ENCODE measurements around the gene DNM3.

The DNM3 gene

DNA sequence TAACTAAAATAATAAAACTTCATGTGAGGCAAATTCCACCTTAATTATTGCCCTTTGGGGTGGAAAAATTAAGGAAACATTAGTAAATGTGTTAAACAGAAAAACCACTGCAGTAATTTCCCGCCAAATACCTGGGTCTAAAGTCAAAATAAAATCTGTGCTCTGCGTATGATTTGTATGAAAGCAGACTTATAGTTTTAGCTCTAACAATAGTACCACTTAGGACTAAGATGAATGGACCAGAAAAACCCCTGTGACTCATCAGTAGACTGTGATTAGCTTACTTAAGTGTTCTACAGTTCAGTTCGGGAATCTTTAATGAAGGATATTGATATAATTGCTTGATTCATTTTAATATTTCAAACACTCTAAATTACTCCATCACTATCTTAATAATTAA, 555.9 kb downstream of the DNM3 start:
- DNase-seq (ENCODE audit: low read depth) = peak; percentile 82

DNA sequence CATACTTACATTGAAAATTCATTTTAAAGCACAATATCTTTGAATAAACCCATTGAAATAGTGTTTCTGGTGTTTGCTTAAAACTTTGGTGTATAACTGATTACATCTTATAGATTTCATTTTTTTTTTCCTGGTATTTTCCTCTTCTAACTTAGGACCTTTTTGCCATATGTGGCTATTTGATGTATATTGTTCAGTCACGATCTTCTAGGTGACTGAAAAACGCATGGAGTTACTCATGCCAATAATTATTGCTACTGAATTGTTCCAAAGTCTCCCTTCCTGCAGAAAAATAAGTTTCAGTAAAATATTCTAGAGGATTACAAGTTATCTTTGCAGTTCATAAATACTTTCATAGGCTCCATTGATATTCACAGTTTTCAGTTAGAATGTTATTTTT, 556.3 kb downstream of the DNM3 start:
- DNase-seq (ENCODE audit: low read depth) = no peak

DNA sequence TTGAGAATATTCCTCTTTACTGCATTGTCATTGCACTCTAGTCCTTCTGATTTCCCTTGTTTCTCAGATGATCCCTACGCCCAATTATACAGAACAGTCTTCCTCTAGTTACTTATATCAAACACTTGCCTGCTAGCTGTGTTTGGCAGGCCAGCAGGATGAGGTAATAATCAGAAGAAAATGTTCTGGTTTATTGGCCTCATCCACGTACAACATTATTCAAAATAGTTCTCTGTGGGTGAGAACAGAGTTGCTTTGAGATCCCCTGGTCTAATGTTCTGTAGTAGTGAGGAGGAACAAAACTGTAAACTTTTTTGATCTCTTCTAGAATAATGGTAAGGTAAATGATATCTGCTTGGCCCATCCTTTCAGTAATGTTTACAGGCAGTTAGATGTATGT, 556.9 kb downstream of the DNM3 start:
- peak; percentile 33 for DNase-seq (ENCODE audit: low read depth)

DNA sequence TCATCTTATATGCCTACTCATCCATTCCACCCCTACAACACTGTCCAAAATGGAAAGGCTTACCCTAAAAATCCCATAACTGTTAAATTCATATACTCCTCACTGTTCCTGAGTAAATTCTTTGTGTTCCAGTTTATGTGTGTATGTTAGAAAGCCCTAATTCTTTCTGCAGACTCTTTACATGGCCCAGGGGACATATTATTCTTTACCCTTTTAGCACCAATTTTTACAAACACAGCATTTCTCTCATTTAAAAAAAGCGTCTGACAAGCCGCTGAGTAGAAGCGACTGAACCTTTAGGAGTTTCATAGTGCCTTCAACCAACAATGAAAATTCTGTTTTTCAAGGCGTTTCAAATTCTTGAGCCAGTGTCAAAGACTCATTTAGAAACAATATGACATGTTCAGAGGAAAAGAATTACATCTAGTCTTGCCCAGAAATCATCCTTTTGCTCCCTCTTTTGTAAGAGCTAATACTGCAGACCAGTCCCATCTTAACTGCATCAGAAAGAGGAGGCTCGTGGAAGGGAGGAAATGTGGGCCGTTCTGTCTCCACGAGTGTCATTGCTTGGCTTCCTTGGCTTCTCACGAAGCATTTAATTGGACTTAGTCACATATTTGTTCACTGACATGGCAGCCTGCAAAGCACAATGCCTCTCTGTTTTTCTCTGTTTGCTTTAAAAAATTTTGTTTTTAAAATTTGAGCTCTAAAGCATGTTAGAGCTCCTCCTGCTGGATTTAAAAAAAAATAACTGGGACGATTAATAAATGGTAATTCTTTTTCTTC, 557.9 kb downstream of the DNM3 start:
- peak; percentile 92 for DNase-seq (ENCODE audit: low read depth)

DNA sequence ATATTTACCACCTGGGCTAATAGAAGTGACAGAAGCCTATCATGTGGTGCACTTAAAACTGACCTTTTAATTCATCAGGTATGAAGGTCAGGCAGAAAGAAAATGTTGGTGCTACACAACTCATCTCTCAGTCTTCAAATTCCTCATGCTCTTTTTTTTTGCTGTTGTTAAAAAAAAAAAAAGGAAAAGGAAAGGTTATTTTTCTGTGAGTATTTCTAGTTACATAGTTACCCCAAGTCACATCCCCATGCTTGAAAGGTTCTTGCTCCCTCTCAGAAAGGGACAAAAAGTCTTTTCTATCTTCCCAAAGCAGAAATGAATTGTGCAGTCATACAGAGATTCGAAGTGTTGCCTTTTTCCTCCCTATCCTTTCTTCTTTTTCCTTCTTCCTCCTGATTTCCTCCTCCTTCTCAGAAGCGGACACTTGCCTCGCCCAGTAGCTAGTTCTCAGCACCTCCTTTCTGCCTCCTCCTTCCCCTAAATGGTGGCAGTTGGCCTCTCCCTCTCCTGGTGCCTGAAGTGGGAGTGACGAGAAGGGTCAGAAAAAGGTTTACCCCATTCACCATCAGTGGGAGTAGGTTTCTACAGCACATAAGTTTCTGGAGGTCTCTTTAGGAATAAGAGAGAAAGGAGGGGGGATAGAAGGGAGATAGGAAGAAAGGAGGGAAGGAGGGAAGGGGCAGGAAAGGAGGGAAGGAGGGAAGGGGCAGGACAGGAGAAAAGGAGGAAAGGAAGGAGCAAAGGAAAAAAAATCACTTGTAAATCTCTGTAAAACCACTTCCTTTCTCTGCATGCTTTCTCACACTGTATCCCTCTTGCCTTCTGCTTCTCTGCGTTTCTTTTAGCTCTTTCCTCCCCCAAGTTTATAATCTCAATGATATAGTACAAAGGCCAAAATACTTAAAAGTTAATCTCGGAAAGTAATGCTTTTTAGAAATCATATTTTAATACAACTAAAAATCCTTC, 558.7 kb downstream of the DNM3 start:
- no peak for DNase-seq (ENCODE audit: low read depth)

DNA sequence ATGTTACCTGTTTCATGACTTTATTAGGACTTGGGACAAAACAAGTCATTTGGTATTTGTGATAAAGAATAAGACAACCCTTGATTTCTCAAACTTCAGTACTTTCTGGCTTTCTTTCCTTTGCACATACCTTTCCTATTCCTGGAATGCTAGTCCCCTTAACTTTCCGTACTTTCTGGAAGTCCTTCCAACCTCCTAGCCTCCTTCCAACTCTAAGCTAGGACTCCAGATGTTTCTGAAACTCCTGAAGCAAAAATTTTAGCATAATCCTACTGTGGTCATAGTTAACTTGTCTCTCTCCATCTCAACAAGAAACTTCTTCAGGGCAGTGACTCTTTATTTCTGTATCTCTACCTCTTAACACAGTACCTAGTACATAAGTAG, 559.4 kb downstream of the DNM3 start:
- no peak for DNase-seq (ENCODE audit: low read depth)

DNA sequence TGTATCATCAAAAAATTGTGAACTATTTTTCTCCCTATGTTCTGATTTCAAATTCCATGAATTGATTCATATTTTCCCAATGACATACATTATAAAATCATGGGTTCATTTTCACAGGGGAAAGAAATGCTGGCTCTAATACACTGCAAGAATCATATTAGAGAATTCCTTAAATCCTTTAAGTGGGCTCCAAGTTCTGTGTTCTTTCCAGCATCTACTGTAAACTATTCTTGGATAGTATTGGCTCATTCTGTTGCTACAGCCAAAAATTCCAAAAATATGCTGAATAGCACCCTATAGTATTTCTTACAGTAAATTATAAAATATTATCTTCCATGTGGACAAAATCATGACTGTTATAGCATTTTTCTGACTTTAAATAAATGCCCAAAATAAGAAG, 560.2 kb downstream of the DNM3 start:
- no peak for DNase-seq (ENCODE audit: low read depth)

DNA sequence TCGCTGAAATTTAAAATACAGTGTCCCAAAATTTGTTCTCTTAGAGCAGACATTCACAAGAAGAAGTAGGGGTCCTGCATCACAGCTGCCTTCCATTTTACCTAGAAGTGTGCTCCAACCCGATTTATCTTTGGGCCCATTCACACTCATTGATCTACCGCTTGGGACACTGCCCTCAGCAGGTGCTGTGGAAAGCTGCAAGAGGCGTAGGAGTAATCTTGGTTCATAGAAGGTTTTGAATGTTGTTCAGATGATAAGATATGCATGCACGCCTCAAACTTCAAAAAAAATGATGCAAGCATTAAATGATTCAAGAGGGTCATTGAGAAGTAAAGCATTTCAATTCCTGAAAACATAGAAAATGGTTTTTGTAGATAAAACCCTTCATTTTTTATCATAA, 560.6 kb downstream of the DNM3 start:
- peak; percentile 47 for DNase-seq (ENCODE audit: low read depth)

DNA sequence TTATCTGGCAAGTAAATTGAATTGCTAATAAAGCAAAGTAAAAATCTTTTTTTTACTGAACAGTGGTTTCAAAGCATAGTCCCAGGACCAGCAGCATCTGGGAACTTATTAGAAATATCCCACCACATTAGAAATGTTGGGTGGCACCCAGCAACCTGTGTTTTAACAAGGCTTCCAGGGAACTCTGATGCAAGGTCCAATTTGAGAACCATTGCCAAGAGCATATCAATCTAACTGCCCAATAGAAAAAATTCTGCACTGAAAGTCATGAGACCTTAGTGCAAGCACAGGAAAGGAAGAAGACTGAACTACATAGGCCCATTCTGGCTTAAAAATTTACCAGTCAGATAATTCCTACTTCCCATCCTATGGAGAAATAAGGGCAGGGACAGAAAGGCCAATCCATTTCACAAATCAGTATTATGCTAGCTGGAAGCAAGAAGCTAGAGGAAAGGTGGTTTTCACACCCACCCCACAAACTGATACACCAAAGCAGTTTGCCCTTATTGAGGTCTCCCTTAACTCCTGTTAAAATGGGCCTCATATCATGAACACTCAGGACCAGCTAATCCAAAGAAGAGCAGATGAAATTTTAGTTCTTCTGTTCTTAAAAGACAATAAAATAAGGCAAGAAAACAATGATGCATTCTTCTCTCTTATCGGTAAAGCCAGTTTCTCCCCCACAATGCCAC, 561.7 kb downstream of the DNM3 start:
- no peak for DNase-seq (ENCODE audit: low read depth)

DNA sequence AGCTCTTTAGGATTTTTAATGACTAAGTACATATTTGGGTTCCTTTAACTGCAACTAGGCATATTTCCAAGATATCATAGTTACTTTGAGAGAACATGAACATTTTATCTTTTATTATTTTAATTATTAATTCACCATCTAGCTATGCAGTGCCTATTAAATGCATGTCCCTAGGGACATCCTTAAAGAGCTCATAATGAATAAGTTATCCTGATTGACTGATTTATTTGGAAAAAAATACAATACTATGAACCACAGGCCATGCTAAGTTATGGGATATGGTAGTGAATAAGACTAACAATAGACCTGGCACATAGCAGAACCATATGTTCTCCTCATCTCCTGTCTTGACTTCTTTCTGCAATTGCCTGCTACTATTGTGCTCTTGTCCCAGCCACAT, 562.8 kb downstream of the DNM3 start:
- DNase-seq (ENCODE audit: low read depth) = no peak

DNA sequence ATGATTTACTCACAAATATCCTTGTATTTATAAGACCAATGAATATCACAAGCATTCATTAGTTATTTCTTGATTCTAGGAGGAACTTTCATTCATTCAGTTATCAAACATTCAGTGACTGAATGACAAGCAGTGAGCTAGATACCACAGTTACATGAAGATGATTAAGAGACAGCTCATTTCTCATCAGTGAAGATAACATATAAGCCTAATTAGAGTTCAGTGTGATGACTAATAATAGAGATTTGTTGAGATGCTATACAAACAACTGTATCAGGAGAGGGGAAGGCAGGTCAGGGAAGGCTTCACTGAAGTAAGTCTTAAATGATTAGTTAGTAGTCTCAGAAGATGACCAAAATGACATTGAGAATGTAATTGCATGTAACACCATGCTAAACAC, 564.6 kb downstream of the DNM3 start:
- DNase-seq (ENCODE audit: low read depth) = peak; percentile 34

DNA sequence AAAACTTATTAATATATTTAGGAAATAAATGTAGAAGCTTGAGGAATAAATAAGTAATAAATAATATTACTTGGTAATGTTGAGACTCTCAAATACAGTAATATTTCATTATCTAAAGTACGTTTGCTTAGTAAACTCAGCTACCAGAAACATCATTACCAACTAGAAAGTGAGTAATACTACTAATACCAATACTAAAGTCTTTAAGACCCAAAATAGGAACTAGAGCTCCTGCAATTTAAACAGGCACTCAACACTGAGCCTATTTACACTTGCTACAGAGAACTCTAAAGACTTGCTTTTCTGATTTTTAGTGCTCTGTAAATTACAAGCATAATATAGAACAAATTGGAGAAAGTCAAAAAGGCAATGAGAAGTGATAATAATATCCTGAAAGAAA, 565.7 kb downstream of the DNM3 start:
- no peak for DNase-seq (ENCODE audit: low read depth)

DNA sequence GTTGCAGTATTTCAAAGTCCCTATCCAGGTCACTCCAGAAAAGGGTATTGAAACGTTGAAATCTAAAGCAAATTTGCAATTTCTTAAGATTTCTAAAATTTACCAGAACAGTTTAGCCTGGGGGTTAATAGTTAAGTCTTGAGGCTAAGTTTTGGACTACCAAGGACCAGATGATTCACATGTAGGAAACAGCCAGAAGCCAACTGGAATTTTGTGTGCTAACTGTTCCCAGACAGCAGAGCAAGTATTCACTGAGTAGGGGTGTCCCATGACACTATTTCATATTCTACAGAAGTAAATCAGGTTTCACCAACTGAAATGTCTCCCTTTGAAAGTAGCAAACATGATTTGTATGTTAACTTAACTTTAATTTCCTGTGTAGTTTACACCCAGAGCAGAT, 567.7 kb downstream of the DNM3 start:
- peak; percentile 36 for DNase-seq (ENCODE audit: low read depth)

DNA sequence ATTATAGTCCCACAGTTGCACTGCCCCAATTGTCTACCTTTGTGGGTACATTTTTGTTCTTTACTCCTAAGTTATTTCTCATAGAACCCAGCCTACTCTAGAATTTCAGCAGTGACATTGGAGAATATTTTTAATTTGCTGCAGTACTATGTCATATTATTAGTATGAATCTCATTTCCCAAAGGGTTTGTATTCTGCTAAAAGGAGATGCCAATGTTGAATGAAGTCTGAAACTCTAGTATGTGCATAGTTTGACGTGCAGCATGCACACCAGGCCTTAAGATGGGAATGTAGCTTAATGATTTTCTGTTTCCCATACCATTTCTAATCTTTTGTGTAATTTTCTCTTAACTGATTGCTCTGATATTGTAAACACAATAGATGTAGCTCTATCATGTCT, 568.7 kb downstream of the DNM3 start:
- DNase-seq (ENCODE audit: low read depth) = no peak

DNA sequence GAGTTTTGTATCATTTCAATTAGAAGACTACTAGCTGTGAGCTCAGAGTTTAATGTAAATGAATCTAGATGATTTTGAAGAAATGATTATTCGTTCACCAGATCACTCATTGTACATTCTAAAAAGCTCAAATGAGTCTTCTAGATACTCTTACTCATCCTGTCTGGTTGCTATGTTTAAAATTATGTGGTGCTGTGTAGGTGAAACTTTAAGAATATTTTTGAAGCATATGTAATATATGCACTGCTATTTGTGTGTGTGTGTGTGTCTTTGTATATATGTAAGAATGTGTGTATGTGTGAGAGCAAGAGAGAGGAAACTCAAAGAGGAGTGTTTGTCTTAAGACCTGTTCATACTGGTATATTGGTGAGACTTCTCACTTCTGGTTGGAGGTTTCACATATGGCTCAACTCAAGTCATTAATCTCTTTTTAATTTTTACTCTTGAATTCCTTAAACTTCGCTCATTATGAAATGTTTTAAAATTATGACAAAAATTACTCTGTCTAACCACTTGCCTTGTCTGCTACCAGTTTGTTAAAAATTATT, 570.6 kb downstream of the DNM3 start:
- no peak for DNase-seq (ENCODE audit: low read depth)

DNA sequence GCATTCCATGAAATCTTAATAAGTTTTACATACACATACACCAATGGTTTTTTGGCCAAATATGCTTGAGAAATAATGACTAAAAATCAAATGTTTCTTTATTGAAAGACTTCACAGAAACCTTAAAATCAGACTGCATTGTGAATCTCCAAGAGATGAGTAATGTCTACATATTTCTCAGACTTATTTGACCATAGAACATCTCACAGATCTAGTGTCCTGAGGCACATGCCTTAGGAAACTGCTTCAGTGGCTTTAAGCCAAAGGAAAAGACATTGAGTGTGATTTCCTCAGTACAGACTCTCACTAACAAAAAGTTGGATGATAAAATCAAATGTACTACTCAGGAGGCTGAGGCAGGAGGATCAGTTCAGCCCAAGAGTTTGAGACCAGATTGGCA, 573.0 kb downstream of the DNM3 start:
- DNase-seq (ENCODE audit: low read depth) = peak; percentile 49

DNA sequence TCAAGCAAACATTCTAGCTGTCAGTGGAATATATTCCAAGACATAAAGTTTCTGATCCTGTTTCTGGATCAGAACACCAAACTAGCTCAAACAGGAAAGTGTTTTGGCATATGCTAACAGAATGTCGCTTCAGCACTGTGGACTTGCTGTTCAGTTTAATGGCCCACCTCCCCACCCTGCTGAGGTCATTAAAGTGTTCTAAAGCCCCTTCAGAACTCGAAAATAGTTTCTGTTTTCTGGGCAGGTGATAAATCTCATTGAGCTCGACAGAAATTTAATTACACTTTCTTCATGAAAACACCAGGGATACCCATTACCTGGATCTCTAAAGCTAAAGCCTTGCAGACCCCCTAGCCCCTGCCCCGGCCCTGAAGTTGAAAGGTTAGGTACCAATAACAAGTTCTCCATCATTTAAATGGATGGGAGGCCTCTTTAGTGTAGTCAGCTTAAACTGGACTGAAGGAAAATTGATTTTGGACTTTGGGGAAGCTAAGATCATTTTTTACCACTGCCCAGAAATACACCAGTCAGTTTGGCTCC, 575.3 kb downstream of the DNM3 start:
- no peak for DNase-seq (ENCODE audit: low read depth)

DNA sequence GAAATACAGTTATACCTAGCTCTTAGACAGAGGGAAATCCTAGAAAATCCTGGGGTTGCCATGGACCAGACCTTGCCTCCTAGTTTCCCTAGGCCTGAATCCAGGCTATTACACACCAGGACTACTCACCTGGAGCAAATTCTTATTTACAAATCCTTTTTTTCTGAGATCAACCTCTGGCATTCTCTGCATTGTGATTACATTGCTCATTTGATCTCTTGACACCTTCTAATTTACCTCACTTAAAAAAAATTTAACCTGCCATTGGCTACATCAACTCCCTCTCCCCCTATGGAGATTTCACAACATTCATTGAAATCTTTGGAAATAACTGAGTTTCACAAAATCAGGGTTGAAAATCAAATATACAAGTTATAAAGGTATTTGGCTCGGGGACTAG, 576.3 kb downstream of the DNM3 start:
- DNase-seq (ENCODE audit: low read depth) = no peak

DNA sequence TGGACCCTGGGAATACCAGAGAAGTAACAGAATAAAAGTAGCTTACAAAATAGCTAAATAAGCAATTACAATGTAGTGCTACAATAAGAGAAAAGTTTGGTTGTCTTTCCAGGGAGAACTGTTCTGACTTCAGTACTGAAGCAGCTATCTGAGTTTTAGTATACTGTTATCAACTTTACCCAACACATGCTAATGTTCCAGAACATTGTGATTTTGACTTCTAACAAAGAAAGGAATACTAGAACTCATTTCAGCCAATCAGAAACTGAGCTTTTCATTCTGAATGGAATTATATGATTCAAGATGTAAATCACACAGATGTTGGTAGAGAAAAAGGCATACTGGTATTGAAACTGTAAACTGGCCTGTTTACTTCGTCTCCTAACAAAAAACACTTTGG, 579.1 kb downstream of the DNM3 start, which contains the start of gene C1orf105:
TSS of gene C1orf105 (plus strand) at position 301 of the 400 bp plus-strand sequence. CDS start 201 bp downstream, outside the sequence.
- DNase-seq (ENCODE audit: low read depth) = no peak

DNA sequence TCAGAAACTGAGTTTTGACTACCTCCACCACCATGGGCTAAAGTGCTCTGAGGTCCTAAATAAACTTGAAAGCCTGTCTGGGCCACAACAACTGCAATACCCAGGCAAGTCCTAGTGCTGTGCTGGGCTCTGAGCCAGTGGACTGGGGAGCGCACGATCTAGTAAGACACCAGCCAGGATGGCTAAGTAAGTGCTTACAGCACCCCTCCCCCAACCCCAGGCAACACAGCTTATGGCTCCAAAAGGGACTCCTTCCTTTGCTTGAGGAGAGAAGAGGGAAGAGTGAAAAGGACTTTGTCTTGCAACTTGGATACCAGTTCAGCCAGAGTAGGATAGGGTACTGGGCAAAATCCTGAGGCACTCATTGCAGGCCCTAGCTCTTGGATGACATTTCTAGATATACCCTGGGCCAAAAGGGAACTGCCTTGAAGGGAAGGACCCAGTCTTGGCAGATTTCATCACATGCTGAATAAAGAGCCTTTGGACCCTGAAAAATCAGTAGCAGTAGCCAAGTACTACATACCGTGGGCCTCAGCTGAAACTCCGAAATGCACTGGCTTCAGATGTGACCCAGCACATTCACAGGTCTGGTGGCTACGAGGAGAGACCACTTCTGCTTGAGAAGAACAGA, 580.8 kb downstream of the DNM3 start:
- DNase-seq (ENCODE audit: low read depth) = no peak

DNA sequence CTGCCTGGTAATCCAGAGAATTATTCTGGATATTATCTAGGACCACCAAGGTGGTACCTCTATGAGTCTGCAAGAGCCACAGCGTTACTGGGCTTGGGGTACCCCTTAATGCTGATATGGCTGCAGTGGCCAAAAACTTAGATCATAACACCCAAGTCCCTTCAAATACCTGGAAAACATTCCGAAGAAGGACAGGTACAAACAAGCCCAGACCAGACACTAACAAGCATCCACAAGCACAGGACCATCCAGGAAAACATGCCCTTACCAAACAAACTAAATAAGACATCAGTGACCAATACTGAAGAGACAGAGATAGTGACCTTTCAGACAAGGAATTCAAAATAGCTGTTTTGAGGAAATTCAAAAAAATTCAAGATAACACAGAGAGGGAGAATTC, 582.0 kb downstream of the DNM3 start:
- no peak for DNase-seq (ENCODE audit: low read depth)
